ENCODE data around the gene PTTG2. TPM values are rescaled to one million over a fixed set of nuclear protein-coding genes. Genes with fewer than 3 reads are reported as not detected.
"Not testable (repeated sequence)": the region's sequence is repeated elsewhere in the genome, so short reads cannot be mapped to it uniquely, and the experiment has no call there.

PTTG2 gene
- total and polyA plus RNA-seq, 5 donors from 2014 or later = 2.0 TPM; not detected in 4

DNA sequence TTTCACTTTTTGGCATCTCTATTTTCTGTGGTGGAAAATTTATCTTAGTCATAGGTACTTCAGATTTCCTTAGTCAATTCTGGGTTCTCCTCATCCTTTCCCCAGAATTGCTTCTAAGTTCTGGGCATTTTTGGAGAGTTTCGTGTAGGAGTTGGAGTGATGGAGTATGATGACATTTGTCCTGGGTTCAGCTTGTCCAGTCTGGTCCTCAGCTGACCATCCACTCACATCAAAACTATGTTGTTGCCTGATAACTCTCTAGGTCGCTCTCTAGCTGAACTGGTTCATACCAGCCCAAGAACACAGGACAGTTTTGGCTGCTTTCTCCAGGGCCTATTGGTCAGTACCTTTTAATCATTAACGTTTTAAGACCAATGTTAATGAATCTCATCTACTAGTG is 13.2 kb downstream of the PTTG2 start:
- Mint-ChIP-seq H3K9me3 (peaks cover 0 to under 1% (median 0%) of the 10 kb centered on the region in 7 donors), H3K27ac (no peak overlapping the region), H3K4me1 (peaks cover 3 to 27% (median 12%) of the 10 kb centered on the region in 4 donors), H3K4me3 (no peak overlapping the region), H3K27me3 (no peaks in the 10 kb centered on the region), H3K36me3 (peaks cover 7% of the 10 kb centered on the region)
- Histone ChIP-seq H3K36me3 (ENCODE audit: control insufficient read depth, insufficient read depth, low read length) (no peaks in the 10 kb centered on the region), H3K27me3 (ENCODE audit: control insufficient read depth, insufficient read depth, low read length) (no peaks in the 10 kb centered on the region), H3K4me3 (ENCODE audit: low read depth, low read length) (no peak overlapping the region), H3K9me3 (ENCODE audit: control insufficient read depth in 2 of 2, low read length in 2 of 2) (no peaks in the 10 kb centered on the region), H3K27ac (ENCODE audit: insufficient read depth, low read length, poor library complexity, severe bottlenecking) (no peak overlapping the region), H3K4me1 (ENCODE audit: control insufficient read depth, insufficient read depth, low read length, poor library complexity, severe bottlenecking) (peaks cover 8% of the 10 kb centered on the region)
- DNase-seq = no peak
- ATAC-seq (ENCODE audit: low read depth in 2 of 2) = no peak

DNA sequence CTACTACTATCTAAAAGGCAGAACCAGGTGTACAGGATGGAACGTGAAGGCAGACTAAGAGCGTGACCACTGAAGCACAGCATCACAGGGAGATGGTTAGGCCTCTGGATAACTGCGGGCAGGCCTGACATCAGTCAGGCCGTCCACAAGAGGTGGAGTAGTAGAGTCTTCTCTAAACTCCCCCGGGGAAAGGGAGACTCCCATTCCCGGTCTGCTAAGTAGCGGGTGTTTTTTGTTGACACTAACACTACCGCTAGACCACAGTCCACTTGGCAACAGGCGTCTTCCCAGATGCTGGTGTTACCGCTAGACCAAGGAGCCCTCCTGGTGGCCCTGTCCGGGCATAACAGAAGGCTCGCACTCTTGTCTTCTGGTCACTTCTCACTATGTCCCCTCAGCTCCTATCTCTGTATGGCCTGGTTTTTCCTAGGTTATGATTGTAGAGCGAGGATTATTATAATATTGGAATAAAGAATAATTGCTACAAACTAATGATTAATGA is 15.2 kb downstream of the PTTG2 start:
- not testable (repeated sequence) for H3K27ac ChIP-seq (ENCODE audit: insufficient read depth, low read length, poor library complexity, severe bottlenecking); H3K27me3 Mint-ChIP-seq; H3K4me3 ChIP-seq (ENCODE audit: low read depth, low read length); H3K9me3 ChIP-seq (ENCODE audit: control insufficient read depth in 2 of 2, low read length in 2 of 2); H3K9me3 Mint-ChIP-seq; H3K27ac Mint-ChIP-seq; ATAC-seq (ENCODE audit: low read depth in 2 of 2); H3K27me3 ChIP-seq (ENCODE audit: control insufficient read depth, insufficient read depth, low read length); DNase-seq; H3K36me3 Mint-ChIP-seq; H3K36me3 ChIP-seq (ENCODE audit: control insufficient read depth, insufficient read depth, low read length); H3K4me1 ChIP-seq (ENCODE audit: control insufficient read depth, insufficient read depth, low read length, poor library complexity, severe bottlenecking)
- peaks cover 3 to 37% (median 15%) of the 10 kb centered on the region in 4 donors for H3K4me1 Mint-ChIP-seq
- peak overlapping the region in 2 of 4 donors; percentile 24 to 65 for H3K4me3 Mint-ChIP-seq

DNA sequence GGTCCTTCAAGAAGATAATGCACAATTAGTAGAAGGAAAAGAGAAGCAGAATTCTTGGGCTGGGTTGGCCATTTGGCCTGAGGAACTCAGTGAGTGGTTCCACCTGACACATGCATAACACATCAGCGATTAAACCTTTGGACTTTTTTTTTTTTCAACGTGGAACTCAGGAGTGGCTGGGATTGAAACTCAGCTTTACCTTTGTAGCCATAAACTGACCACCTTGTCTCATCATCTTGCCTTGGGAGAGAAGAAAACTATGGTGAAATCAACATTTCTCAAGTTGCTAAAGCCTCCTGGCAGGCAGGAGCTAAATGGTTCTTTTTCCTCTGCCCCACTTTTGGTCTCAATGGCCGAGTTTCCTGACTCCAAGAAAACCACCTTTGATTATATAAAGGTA is 16.3 kb downstream of the PTTG2 start:
- no peaks in the 10 kb centered on the region for H3K9me3 Mint-ChIP-seq
- no peak for ATAC-seq (ENCODE audit: low read depth in 2 of 2)
- Histone ChIP-seq H3K9me3 (ENCODE audit: control insufficient read depth in 2 of 2, low read length in 2 of 2) (no peaks in the 10 kb centered on the region), H3K36me3 (ENCODE audit: control insufficient read depth, insufficient read depth, low read length) (no peaks in the 10 kb centered on the region), H3K4me3 (ENCODE audit: low read depth, low read length) (peak overlapping the region; percentile 26), H3K27me3 (ENCODE audit: control insufficient read depth, insufficient read depth, low read length) (no peaks in the 10 kb centered on the region), H3K4me1 (ENCODE audit: control insufficient read depth, insufficient read depth, low read length, poor library complexity, severe bottlenecking) (peaks cover 9% of the 10 kb centered on the region), H3K27ac (ENCODE audit: insufficient read depth, low read length, poor library complexity, severe bottlenecking) (peak overlapping the region; percentile 67)
- peak overlapping the region; percentile 78 to 97 (median 80) for H3K4me3 Mint-ChIP-seq
- H3K27ac Mint-ChIP-seq = peak overlapping the region in 2 of 3 donors; percentile 31 to 87
- H3K36me3 Mint-ChIP-seq = no peaks in the 10 kb centered on the region
- no peaks in the 10 kb centered on the region for H3K27me3 Mint-ChIP-seq
- DNase-seq = no peak
- peaks cover 3 to 44% (median 15%) of the 10 kb centered on the region in 4 donors for H3K4me1 Mint-ChIP-seq

DNA sequence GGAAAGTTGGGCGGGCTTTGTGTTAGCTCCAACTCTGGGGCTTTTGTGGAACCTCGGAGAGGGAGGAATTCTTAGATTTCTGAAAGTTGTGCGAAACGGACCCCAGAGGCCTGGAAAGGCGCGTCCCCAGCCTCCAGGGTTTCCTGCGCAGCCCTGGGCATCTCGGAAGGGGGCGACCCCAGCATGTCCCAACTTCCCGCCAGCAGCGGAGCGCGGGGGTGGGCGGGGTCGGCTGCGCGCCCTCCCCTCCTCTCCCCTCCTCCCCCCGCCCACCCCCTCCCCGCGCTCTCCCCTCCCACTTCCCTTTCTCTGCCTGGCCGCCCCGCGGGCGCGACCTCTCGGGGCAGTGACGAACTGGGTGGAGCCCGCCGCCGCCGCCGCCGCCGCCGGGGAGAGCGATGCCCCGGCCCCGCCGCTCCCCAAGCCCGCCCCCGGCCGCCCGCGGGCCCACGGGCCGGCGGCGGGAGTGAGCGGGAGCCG is 16.8 kb downstream of the PTTG2 start:
- H3K27me3 ChIP-seq (ENCODE audit: control insufficient read depth, insufficient read depth, low read length) = no peaks in the 10 kb centered on the region
- Mint-ChIP-seq H3K4me1 (peaks cover 6 to 46% (median 19%) of the 10 kb centered on the region in 4 donors), H3K27me3 (no peaks in the 10 kb centered on the region), H3K9me3 (no peaks in the 10 kb centered on the region), H3K36me3 (no peaks in the 10 kb centered on the region), H3K27ac (peak overlapping the region in 2 of 3 donors; percentile 31 to 87), H3K4me3 (peak overlapping the region; percentile 78 to 97 (median 80))
- no peaks in the 10 kb centered on the region for H3K36me3 ChIP-seq (ENCODE audit: control insufficient read depth, insufficient read depth, low read length)
- peak overlapping the region; percentile 26 for H3K4me3 ChIP-seq (ENCODE audit: low read depth, low read length)
- H3K9me3 ChIP-seq (ENCODE audit: control insufficient read depth in 2 of 2, low read length in 2 of 2) = no peaks in the 10 kb centered on the region
- peak; percentile 73 to 83 (median 74) for DNase-seq
- H3K27ac ChIP-seq (ENCODE audit: insufficient read depth, low read length, poor library complexity, severe bottlenecking) = peak overlapping the region; percentile 76
- ATAC-seq (ENCODE audit: low read depth in 2 of 2) = peak; percentile 72 to 78
- peaks cover 9% of the 10 kb centered on the region for H3K4me1 ChIP-seq (ENCODE audit: control insufficient read depth, insufficient read depth, low read length, poor library complexity, severe bottlenecking)

DNA sequence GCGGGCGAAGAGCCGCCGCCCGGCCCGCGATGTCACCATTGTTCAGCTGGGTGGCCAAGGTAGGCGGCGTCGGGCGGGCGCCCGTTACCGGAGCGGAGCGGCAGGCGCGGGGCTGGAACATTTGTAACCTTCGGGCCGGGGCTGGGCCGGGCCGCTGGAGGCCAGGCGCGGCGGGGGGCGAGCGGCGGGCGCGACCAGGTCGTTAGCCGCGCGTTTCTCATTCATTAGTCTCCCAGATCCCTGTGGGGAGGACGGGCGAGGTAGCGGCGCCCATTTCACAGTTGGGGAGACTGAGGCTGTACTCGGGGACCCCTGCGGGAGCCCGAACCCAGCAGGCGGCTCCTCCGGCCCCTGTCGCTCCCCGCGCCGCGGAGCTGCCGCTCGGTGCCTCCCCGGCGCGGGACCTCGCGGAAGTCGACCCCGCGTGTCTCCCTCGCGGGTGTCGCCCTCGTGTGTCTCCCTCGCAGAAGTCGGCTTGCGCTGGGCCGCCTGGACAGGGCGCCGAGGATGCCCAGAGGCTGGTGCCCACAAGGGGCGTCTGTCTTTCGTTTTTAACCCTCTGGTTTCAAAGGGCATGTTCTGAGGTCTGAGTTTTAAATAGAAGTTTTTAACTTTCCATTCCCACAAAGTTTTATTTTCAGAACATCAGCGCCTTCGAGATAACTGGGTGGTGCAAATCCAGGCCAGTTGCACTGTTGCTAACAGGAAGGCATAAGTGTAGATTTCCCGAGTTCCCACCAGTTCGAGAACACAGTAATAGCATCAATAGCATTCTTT is 17.5 kb downstream of the PTTG2 start:
- Mint-ChIP-seq H3K27me3 (no peaks in the 10 kb centered on the region), H3K9me3 (no peaks in the 10 kb centered on the region), H3K4me1 (peaks cover 13 to 53% (median 24%) of the 10 kb centered on the region in 4 donors), H3K27ac (peak overlapping the region in 2 of 3 donors; percentile 49 to 81), H3K36me3 (peaks cover under 1% of the 10 kb centered on the region), H3K4me3 (peak overlapping the region; percentile 84 to 90 (median 86))
- Histone ChIP-seq H3K9me3 (ENCODE audit: control insufficient read depth in 2 of 2, low read length in 2 of 2) (no peaks in the 10 kb centered on the region), H3K27ac (ENCODE audit: insufficient read depth, low read length, poor library complexity, severe bottlenecking) (peak overlapping the region; percentile 76), H3K4me3 (ENCODE audit: low read depth, low read length) (peak overlapping the region; percentile 84), H3K27me3 (ENCODE audit: control insufficient read depth, insufficient read depth, low read length) (no peaks in the 10 kb centered on the region), H3K36me3 (ENCODE audit: control insufficient read depth, insufficient read depth, low read length) (no peaks in the 10 kb centered on the region), H3K4me1 (ENCODE audit: control insufficient read depth, insufficient read depth, low read length, poor library complexity, severe bottlenecking) (peaks cover 9% of the 10 kb centered on the region)
- DNase-seq (peak; percentile 68 to 85 (median 77)), ATAC-seq (ENCODE audit: low read depth in 2 of 2) (peak; percentile 86 to 88)

DNA sequence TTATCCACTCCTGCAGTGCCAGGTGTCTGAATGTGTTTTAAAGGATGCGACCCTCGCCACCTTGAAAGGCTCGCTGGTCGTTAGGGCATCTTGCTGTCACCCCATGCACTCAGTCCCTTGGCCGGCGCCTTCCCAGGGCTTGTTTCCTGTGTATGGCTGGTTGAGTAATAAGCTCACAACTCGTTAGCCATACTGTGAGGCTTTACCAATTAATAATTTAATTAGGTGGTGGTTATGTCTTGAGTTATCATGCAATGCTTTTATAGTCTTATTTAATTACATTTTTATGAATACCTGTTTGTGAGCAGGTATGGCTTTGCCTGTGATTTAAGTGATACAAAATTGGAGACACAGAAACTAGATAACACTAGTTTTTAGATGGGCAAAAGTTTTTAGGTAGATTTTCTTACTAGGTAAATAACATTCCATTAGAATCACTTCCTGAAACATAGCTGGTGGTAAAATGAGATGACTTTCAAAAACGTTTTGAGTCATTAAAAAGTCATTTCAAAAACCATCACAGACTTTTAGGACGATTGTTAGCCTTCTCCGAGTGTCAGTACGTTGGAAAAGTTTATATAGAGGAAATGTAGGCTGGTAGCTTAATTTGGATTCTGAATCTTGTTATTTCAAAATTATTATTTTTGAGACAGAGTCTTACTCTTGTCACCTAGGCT is 18.2 kb downstream of the PTTG2 start:
- Mint-ChIP-seq H3K36me3 (peaks cover 3% of the 10 kb centered on the region), H3K4me3 (peak overlapping the region; percentile 84 to 90 (median 86)), H3K27ac (peak overlapping the region in 2 of 3 donors; percentile 49 to 81), H3K27me3 (no peaks in the 10 kb centered on the region), H3K4me1 (peaks cover 14 to 54% (median 26%) of the 10 kb centered on the region in 4 donors), H3K9me3 (no peaks in the 10 kb centered on the region)
- Histone ChIP-seq H3K9me3 (ENCODE audit: control insufficient read depth in 2 of 2, low read length in 2 of 2) (no peaks in the 10 kb centered on the region), H3K27me3 (ENCODE audit: control insufficient read depth, insufficient read depth, low read length) (no peaks in the 10 kb centered on the region), H3K4me1 (ENCODE audit: control insufficient read depth, insufficient read depth, low read length, poor library complexity, severe bottlenecking) (peaks cover 9% of the 10 kb centered on the region), H3K36me3 (ENCODE audit: control insufficient read depth, insufficient read depth, low read length) (no peaks in the 10 kb centered on the region), H3K4me3 (ENCODE audit: low read depth, low read length) (peak overlapping the region; percentile 84), H3K27ac (ENCODE audit: insufficient read depth, low read length, poor library complexity, severe bottlenecking) (no peak overlapping the region)
- no peak for DNase-seq
- ATAC-seq (ENCODE audit: low read depth in 2 of 2) = no peak

DNA sequence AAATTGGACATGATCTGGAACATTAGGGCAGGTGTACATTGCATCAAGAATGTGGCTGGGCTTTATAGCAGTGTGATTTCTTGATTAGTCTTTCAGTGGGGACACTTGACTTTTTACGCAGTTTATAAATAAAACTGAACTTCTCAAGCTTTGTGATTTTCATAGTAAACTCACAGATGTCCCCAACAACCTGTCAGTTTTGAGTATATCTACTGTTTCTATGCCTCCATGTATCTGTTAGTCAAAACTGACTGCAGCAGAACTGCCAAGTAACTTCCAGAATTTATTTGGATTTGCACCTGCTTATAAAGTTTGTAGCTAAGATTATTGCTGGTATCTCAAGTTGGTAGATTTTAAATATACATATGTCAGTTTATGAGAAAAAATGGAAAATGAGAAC is 20.0 kb downstream of the PTTG2 start:
- H3K36me3 ChIP-seq (ENCODE audit: control insufficient read depth, insufficient read depth, low read length) = no peaks in the 10 kb centered on the region
- H3K9me3 Mint-ChIP-seq = no peaks in the 10 kb centered on the region
- no peak overlapping the region for H3K27ac Mint-ChIP-seq
- H3K4me1 ChIP-seq (ENCODE audit: control insufficient read depth, insufficient read depth, low read length, poor library complexity, severe bottlenecking) = peaks cover 9% of the 10 kb centered on the region
- peaks cover 3% of the 10 kb centered on the region for H3K36me3 Mint-ChIP-seq
- ATAC-seq (ENCODE audit: low read depth in 2 of 2) (no peak), DNase-seq (no peak)
- no peak overlapping the region for H3K4me3 ChIP-seq (ENCODE audit: low read depth, low read length)
- H3K4me3 Mint-ChIP-seq = peak overlapping the region in 1 of 4 donors; percentile 17
- peaks cover 14 to 59% (median 26%) of the 10 kb centered on the region in 4 donors for H3K4me1 Mint-ChIP-seq
- H3K27ac ChIP-seq (ENCODE audit: insufficient read depth, low read length, poor library complexity, severe bottlenecking) = no peak overlapping the region
- no peaks in the 10 kb centered on the region for H3K27me3 Mint-ChIP-seq
- H3K27me3 ChIP-seq (ENCODE audit: control insufficient read depth, insufficient read depth, low read length) = no peaks in the 10 kb centered on the region
- no peaks in the 10 kb centered on the region for H3K9me3 ChIP-seq (ENCODE audit: control insufficient read depth in 2 of 2, low read length in 2 of 2)
